GM21515 (cell line): ENCODE results near the gene MYO5C.

Experiments used
- ATAC-seq: cut with Tn5 transposase; IDR thresholded peaks from one replicate; pipeline ENCODE4 v1.9.1; 2021; ENCODE audit not compliant: unreplicated experiment

MYO5C gene, protein sequence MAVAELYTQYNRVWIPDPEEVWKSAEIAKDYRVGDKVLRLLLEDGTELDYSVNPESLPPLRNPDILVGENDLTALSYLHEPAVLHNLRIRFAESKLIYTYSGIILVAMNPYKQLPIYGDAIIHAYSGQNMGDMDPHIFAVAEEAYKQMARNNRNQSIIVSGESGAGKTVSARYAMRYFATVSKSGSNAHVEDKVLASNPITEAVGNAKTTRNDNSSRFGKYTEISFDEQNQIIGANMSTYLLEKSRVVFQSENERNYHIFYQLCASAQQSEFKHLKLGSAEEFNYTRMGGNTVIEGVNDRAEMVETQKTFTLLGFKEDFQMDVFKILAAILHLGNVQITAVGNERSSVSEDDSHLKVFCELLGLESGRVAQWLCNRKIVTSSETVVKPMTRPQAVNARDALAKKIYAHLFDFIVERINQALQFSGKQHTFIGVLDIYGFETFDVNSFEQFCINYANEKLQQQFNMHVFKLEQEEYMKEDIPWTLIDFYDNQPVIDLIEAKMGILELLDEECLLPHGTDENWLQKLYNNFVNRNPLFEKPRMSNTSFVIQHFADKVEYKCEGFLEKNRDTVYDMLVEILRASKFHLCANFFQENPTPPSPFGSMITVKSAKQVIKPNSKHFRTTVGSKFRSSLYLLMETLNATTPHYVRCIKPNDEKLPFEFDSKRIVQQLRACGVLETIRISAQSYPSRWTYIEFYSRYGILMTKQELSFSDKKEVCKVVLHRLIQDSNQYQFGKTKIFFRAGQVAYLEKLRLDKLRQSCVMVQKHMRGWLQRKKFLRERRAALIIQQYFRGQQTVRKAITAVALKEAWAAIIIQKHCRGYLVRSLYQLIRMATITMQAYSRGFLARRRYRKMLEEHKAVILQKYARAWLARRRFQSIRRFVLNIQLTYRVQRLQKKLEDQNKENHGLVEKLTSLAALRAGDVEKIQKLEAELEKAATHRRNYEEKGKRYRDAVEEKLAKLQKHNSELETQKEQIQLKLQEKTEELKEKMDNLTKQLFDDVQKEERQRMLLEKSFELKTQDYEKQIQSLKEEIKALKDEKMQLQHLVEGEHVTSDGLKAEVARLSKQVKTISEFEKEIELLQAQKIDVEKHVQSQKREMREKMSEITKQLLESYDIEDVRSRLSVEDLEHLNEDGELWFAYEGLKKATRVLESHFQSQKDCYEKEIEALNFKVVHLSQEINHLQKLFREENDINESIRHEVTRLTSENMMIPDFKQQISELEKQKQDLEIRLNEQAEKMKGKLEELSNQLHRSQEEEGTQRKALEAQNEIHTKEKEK (N-terminal part only)

DNA sequence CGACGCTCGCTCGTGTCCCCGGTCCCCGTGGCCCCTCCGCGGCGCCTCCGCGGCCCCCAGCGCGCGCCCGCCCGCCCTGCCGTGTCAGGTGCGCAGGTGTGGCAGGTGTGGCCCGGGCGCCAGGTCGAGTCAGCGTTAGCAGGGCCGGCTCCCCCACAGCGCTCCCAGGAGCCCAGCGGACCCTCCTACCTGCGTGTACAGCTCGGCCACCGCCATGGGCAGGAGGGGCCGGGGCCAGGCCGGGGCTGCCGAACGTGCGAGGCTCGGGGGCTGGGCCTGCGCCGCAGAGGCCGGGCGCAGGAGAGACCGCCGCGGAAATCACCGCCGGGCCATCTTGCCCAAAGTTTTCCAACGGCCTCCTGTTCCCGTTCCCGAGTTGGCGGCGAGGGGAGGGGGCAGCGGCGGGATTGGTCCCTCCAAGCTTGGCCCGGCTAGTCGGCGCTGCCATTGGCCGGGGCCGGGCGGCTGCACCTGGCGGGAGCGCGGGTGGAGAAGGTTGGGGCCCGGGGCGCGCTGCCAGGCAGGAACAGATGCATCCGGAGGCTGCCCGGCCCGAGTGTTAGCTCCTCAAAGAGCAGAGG lies at the start of gene MYO5C:
Gene MYO5C, minus strand, starts transcription at position 384 of the 581 bp plus-strand sequence. Its CDS starts 168 bp downstream, at position 216.
- ATAC-seq, result no peak

DNA sequence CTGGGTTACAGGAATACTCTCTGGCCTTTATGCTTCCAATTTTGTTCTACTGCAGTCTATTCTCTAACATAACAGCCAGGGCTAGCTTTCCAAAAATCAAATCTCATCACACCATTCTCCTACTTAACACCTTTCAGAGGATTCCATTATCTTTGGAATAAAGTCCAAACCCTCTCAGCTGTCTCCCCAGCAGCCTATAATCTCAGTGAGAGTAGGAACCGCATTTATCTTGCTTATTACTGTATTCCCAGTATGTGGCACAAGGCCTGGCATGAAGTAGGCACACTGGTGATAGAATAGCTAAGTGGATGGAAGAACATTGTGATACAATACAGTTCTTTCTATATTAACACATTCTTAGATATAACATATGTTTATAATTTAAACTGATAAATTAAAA lies 49.0 kb upstream of the MYO5C start:
- ATAC-seq, result no peak

DNA sequence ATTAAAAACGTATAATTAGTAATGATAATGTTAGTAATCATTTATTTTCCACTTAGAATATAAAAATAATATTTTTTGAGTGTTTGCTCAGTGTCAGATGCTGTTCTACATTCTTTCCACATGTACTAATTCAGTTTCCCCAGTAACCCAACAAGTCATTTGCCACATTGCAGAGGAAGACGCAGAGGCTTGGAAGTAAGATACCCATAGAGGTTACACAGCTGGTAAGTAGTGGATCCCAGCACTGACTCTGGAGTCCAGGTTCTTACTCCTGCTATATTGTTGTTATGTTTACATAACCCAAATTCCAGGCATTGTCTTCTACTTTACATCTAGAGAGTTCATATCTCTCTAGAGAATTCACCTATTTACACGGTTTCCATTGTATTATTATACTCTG lies 48.2 kb upstream of the MYO5C start:
- ATAC-seq, result no peak

DNA sequence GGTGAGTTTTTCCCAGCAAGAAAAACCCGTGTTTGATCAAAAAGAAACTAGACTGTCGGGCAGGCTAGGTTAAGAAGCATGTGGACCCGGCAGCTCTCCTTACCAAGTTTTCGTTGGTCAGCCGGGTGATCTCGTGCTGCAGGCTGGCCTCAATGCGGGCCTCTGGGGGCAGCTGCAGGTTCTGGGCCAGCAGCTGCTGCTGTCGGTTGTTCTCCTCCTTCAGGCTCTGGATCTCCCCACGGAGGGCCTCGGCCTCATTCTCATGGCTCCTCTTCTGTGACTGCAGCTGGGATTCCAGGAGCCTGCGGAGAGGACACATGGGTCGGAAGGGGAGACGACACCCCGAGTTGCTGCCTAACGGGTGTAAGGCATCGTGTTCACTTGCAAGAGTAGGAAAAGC lies 44.5 kb upstream of the MYO5C start:
- no peak for ATAC-seq

DNA sequence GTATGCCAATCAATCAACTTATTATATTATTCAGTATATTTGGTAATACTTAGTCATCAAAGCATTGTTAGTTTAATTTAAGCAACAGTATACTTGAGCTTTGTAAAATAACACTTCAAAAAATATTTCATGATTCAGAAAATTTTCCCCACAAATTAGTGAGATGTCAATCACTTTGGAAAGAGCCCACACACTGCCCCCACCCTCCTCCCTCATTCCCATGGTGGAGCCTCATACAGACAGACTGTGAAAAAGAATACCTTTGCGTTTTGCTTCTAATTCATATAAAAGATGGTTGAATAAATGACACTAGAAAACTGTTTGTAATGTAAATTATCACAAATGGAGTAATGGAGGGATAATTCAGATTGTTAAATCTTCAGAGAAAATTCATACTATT lies 43.3 kb upstream of the MYO5C start:
- no peak for ATAC-seq

DNA sequence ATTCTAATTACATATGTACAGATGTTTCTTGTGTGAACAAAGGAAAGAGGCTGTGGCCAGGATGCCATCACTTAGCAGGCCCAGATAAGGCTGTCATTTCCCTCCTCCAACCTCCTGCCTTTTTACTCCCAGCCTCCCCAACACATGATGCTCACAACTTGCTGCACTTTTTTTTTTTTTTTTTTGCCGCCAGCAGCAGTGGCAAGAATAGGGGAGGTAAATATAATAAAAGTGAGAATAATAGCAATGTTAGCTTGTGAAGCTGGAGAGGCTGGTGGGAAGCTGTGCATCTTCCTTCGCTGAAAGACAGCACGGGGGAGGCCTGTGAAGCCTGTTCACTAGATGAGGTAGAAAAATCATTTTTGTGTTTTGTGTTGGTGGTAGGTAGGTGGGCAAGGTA lies 42.5 kb upstream of the MYO5C start:
- no peak for ATAC-seq

DNA sequence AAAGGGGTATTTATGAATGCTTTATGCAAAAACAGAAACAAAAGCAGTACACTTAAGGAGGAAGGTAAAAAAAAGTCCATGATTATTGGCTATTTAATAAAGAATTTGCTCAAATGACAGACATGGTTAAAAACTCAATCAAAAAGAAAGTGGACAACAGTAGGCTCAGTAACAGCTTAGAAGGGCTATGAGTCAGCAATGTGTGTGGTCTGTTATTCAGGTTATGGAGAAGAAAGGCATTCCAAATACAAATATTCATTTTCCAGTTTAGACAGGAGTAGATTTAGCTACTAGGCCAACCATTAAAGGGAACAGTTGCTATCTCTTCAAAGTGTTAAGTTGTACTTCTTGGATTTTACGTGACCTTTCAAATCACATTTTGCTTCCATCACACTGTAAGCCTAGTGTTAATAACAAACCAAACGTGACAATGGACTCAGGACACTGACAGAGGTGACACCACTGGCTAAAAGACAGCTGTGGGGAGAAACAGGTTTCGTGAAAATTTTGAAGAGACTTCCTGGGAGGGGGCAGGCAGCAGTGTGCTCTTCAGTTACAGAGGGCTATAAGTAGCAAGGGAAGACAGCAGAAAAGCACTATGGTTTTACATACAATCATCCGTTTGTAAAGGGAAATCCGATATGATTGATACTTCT lies 41.7 kb upstream of the MYO5C start:
- no peak for ATAC-seq

DNA sequence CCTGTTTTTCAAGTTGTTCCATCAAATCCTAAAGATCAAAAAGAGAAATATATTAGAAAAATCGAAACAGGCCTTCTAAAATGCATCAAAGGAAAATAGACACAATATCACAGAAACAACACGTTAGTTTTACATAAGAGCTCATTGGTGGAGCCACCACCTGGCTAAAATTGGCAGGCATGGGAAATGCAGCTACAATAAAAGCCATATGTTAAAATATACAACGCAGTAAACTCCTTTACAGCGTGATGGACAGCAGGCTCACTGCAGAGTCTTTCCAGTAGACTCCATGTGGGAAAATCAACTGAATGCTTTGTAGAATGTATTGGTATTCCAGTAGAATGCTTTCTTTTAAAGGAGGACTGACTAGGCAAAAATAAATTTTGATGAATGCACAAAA lies 40.9 kb upstream of the MYO5C start:
- no peak for ATAC-seq

DNA sequence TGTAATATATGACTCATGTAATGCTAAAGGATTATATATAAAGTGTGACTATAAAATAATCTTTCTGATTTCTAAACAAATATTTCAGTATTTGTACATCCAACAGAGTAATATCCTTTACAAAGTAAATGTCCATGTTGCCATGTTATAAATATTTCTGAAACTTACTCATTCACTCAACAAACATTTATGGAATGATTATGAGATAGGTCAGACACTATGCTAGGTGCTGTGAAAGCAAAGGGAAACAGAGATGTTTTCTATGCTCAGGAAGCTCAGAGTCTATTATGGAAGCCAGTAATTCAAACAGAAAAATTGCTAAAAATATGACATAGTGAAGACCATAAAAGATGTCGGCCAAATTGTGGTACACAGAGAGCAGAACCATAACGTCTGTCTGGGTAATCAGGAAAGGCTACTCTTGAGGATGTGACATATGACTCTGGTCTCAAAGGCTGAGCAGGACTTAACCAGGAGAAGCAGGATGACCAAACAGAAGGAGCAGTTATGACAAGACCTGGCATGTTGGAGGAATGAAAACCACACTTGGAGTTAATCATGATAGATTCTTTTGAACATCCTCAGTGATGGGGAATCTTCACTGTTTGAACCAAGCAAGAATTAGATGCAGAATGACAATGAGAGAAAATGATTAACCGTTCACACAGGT lies 39.0 kb upstream of the MYO5C start:
- no peak for ATAC-seq

DNA sequence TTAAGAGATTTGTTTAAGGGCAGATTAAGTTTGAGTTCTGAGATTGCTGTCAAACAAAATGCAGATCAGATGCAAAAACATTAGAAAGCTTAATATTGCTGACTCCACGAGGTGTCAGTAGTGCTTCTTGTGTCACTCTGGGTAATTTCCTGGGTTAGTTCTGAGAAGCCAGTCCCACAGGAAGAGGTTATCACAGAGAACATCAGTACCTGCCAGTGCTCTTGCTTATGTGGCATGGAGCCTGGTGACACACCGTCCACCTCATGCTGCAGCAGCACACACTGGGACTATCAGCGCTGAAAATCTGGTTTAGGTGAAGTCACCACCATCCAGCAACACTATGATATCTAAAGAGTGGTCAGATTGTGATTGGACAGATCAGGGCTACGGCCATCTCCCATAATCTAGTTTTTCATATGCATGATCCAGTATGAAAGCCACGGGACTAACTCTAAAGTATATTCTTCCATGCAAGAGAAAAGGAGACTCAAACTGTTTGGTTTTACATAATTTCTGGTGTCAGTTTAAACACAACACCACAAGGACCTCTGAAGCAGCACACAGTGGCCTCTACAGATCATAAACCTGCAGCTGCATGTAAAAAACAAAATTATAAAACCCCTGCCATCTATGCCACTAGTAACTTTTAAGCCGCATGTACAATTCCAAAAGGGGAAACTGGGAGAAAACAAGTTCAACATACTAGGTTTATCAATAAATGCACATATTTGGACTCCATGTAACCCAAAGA lies 36.1 kb upstream of the MYO5C start:
- ATAC-seq, result peak; percentile 81

DNA sequence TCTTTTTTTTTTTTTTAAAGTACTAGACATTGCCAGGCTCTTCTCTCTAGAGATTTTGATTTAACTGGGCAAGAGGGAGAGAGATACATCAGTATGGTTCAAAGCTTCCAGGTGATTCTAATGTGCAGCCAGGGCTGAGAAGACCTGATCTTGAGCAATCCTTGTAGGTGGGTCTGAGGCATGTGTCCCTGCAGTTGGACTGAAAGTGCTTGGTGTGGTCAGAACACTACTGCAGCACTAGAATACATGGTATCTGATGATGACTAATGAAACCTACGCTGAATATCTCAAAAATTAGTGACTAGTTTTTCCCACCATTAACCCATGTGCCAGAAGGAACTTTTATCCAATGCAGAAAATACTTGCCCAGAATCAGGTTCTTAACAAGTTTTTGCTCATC lies 34.4 kb upstream of the MYO5C start:
- ATAC-seq, result no peak

DNA sequence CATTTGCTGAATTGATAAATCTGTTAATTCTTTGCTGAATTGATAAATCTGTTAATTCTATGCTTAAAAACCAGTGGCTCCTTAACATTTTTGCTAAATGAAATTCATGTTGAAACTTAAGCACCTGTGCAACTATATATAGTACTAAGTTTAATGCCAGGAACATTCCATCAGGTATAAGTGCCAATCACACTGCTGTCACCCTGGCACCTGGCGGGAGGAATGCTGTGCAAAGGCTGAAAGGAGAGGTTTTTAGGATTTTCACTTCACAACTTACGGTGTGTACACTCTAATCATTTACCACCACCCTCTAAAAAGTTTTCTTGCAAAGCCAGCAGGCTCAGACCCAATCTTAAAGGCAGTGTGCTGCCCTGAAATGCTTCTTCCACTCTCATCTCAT lies 33.5 kb upstream of the MYO5C start:
- no peak for ATAC-seq

DNA sequence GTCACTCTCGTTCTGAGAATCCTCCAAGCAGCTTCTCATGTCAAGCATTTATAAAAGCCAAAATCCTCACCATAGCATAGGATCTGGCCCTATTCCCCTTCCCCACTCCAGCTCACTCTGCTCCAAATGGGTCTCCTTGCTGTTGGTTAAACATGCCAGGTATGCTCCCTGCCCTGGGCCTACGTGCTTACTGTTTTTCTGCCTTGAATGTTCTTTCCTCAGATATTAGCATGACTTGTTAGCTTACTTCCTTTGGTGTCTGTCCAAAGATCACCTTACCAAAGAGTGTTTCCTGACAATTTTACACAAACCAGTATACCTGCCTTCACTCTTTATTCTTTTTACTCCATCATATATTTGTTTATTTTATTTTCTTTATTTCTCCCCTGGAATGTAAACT lies 33.1 kb upstream of the MYO5C start:
- ATAC-seq, result no peak

DNA sequence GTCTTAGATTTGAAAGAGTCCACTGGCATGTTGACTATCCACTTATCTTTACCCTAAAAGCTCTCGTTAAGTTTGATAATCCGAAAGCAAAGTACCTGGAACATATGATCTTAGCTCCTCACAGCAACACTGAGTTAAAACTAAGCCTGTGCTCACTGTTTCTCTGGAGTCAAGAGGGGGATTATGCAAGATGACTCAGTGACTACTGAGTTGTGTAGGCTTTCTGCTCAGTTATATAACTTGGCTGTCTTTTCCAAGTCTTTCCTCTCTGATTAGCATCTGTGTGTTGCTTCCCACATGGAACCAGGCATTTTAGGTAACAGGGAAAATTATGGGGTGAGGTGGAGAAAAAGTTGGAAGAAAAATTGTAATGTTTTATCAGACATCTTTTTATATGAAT lies 31.2 kb upstream of the MYO5C start:
- no peak for ATAC-seq

DNA sequence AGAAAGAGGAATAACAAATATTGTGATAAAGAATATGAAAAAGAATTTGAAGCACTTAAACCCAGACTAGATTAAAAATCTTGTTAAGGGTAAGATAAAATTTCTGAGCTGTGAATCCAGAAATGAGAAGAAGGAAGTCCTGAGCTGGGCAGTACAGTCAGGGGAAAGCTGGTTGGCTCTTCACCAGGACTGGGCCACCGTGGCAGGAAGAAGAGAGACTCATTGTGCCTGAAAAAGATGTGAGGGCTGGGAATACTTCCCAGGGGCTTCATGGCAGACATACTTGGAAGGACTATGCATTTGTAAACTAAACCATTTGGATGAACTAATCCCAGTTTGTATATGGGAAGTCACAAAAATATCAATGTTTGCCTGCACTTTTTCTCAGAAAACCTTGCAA lies 28.5 kb upstream of the MYO5C start:
- no peak for ATAC-seq

DNA sequence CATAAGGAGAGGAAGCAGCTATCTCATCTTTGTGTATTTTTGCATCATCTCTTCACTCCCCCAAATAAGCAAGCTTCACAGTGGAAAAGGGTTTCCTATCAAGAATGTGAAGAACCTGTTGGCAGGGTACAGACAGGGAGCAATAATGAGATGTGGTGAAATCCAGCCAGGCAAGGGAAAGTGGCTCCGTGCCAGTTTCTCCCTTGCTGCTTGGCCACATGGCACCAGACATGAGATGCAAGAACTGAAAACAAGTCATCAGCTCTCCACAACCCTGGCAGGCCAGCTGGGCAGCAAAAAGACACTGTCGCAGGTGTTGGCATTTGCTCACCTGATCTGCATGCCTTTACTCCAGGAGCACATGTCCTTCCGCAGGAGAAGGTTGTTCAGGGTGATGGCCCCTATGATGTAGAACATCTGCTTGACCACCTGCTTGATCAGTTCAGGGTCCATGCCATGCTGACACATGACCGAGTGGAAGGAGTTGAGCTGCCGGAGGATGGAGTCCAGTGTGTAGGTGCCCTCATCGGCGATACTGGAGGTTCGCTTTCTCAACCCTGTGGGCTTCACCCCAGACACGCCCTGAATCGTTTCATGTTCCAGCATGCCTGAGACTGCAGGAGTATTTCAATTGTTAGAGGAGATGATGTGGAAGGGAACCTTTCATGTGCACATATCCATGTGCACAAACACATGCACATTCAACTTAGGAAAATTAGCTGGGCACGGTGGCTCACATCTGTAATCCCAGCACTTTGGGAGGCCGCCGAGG lies 23.3 kb upstream of the MYO5C start:
- no peak for ATAC-seq

DNA sequence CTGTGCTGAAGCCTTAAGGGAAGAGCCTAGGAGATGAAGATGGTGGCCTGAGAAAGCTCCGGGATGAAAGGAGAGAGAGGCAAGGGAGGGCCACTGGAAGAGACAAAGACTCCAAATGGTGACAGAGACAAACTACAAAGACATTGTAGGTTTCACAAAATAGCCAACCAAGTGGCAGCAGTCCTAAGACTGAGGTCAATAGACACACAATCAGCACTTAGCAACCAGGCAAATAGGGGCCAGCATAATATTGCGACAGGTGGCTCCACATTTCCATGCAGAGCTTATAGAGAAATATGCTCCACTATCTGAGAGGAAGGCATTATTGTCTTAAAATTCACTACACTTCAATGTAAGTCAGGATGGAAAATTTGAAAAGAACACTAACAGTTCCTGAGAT lies 22.1 kb upstream of the MYO5C start:
- ATAC-seq, result no peak

DNA sequence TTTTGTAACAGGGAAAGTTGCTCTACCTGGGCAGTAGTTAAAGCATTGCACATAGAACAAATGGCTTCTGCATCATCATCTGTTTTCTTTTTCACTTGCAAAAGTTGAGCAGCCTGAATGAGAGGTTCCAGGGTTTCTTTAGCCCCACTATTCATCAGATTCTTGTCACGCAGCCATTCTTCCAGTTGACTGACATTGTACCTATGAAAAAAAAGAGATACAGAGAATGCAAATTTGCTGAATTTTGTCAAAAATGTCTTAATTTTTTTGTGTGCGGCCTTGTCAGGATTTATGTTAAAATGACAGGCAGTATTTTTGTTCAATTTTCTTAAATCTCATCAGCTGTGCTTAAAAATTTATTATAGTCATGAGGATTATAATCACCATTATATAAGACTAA lies 21.4 kb upstream of the MYO5C start:
- ATAC-seq, result no peak

DNA sequence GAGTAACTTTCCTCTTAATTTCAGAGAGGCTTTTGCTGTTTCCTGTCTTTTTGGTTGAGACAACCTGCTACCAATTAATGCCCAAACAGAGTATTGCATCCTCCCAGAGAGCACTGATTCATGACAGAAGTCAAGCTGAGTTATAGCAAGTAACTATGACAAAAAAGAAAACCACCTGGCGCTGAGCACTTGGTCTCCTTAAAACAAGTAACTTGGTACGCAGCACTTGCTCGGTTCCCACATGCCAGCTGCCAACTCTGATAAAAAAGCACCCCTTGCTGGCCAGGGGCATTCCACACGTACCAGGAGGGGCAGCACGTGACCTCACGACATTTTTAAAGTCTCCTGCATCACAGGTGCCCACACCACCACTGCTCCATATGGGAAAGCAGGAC lies 13.5 kb upstream of the MYO5C start:
- ATAC-seq, result peak; percentile 71
